GM19035 (cell line): ENCODE results near the gene TMEM95.
A peak's percentile ranks its signal among the peaks of the same experiment; 100 is the strongest.
"Not testable (repeated sequence)": the region's sequence is repeated elsewhere in the genome, so short reads cannot be mapped to it uniquely, and the experiment has no call there.

ENCODE experiments used
- ATAC-seq: cut with Tn5 transposase; IDR thresholded peaks from one replicate; pipeline ENCODE4 v1.9.1; 2021; ENCODE audit not compliant: unreplicated experiment

TMEM95 gene

DNA sequence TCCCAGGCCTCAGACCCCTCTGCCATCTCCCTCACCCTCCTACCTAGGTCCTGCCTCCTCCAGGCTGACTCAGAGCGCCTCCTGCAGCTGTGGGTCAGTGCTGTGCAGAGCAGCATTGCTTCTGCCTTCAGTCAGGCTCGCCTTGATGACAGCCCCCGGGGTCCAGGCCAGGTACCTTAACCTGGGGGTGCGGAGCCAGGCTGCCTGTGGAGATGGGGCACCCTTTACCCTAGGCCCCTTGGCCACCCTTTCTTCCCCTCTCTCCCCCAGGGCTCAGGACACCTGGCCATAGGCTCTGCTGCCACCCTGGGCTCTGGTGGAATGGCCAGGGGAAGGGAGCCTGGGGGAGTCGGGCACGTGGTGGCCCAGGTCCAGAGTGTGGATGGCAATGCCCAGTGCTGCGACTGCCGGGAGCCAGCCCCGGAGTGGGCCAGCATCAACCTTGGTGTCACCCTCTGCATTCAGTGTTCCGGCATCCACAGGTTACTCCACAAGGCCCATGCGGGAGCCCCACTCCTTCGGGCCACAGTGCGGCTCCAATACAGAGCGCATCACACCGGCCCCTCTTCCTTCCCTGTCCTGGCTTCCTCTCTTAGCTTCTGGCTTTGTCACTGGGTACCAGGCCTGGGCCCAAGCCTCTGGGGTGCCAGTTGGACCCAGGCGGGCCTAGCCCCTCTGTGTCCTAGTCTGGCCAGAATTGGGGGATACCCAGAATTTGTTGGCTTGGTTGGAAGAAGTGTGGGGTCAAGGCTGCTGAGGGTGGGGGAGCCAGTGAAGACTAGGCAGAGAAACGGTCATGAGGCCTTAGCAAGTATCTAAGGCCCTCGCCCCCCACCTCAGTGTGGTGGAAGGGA lies 8.0 kb upstream of the TMEM95 start:
- ATAC-seq: no peak

DNA sequence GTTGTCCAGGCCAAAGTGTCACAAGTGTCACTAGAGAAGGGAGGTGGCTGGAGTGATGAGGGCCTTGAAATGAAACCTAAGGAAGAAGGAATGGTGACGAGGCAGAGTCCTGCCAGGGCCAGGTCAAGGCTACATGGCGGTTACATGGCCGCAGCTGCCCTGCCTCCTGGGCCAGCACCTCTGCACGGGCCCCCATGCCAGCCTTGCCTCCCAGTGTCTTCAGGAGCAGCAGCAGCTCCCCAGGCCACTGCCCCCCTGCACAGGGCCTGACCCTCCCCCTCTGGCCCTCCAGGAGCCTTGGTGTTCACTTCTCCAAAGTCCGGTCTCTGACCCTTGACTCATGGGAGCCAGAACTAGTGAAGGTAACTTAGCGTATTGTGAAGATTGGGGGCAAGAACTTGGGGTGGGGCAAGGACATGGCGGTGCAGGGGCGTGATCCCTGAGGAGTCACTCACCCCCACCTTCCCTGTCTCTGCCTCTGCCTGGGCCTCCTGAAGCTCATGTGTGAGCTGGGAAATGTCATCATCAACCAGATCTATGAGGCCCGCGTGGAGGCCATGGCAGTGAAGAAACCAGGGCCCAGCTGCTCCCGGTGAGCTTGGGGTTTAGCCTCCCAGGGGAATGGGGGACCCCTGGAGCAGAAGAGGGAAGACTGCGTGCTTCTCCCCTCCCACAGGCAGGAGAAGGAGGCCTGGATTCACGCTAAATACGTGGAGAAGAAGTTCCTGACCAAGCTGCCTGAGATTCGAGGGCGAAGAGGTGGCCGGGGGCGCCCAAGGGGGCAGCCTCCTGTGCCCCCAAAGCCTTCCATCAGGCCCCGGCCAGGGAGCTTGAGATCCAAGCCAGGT lies 7.1 kb upstream of the TMEM95 start:
- no peak for ATAC-seq

DNA sequence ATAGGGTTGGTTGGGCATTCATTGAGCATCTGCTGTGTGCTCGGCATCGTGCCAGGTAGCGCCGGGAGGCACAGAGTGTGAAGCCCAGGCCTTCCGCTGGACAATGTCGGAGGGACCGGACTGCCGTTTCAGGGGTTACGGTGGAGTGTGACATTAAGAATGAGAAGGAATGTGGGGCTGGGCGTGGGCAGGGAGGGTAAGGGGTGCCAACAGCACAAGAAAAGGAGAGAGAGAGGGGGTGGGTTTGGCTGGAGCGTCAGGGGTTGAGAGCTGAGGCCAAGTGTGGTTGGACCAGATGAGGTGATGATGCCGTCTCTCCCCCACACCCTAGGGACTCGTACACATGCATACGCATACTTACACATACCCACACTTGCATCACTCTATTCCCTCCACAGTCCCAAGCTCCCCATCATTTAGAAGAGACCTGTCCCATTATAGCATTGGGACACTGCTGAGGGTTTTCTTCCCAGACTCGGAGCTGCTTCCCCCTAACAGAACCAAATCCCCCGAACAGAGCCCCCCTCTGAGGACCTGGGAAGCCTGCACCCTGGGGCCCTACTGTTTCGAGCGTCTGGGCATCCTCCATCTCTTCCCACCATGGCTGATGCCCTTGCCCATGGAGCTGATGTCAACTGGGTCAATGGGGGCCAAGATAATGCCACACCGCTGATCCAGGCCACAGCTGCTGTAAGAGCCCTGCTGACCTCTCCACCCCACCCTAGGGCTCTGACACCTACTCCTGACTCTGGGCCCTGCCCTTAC lies 6.3 kb upstream of the TMEM95 start:
- no peak for ATAC-seq

DNA sequence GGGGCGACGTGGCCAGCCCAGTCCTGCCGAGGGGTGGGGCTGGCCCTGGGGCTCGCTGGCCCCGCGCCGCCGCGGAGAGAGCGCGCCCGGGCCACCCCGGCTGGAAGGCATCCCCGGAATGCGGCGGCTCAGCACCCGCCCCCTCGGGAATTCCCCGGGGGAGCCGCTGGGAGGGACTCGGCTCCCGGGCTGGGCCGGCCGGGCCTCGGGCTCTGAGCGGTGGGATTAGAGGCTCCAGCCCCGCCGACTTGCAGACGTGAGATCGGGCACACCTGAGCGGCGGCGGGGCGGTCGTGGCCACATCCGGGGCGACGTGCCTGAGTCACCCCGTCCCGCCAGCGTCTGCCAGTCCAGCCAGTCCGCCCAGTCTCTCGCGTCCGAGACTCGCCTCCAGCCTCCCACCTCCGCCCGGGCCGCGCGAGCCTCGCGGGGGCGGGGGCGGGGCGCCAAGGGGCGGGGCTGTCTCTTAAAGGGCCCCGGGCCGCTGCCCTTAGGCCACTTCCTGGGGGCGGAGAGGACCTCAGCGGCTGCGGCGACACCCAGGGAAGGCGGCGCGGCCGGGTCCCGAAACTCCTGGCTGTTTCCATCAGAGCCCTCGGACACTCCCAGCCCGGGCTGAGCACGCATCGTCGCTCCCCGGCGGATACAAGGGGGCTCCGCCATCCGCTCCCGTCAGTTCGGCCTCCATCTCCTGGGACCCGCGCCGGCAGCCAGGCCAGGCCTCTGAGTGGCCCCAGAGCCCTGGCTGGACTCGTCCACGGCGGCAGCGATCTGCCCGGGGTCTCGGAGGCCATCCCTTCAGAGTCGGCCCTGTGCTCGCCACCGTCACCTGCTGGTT lies 3.1 kb upstream of the TMEM95 start, which contains the start of gene KCTD11:
Gene KCTD11, plus strand, starts transcription at position 498 of the 838 bp plus-strand sequence.
- ATAC-seq: peak; percentile 71

DNA sequence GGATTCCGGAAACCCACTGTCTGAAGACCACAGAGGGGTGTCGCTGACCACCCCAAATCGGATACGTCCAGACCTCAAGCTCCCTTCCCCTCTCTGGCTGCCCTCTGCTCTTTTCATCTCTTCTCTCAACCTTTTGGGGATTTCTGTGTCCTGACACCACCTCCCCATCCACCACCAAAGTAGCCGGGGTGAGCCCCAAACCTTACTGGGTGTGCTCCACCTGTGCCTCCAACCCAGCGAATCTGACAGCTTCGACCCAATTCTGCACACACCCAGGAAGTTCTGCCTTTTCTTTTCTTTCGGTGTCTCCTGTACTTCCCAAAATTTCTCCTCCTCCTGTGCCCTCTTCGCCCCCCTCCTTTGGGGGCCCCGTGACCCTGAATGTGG lies 2.5 kb upstream of the TMEM95 start:
- ATAC-seq: no peak

DNA sequence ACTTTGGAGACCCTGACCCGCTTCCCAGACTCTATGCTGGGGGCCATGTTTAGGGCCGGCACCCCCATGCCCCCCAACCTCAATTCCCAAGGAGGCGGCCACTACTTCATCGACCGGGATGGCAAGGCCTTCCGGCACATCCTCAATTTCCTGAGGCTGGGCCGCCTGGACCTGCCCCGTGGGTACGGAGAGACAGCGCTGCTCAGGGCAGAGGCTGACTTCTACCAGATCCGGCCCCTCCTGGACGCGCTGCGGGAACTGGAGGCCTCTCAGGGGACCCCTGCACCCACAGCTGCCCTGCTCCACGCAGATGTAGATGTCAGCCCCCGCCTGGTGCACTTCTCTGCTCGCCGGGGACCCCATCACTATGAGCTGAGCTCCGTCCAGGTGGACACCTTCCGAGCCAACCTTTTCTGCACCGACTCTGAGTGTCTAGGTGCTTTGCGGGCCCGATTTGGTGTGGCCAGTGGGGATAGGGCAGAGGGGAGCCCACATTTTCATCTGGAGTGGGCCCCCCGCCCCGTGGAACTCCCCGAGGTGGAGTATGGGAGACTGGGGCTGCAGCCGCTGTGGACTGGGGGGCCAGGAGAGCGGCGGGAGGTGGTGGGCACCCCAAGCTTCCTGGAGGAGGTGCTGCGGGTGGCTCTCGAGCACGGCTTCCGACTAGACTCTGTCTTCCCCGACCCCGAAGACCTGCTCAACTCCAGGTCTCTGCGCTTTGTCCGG lies 1.9 kb upstream of the TMEM95 start:
- no peak for ATAC-seq

DNA sequence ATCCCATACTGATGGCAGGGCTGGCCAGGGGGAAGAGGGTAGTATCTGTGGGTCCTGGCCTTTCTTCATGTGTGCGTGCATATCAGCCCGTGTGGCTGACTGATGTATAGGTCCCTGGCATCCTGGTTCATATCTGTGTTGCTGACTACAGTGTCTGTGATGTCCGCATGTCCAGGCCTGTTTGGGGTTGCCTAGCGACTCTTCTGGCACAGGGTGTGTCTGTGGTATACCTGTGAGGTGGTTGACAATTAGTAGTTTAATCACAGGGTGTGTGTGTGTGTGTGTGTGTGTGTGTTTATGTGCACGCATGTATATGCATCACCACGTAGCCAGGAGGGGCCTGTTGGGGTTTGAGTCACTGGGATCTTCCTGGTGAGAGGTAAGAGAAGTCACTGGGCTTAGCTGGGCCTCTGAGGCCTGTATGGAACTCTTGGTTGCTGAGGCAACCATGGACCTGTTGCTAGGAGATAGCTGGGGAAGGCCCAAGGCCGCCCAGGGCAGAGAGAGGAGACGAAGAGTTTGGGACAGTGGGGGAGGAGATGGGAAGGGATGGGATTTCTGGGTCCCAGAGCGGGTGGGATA lies 603 bp upstream of the TMEM95 start:
- ATAC-seq: no peak

DNA sequence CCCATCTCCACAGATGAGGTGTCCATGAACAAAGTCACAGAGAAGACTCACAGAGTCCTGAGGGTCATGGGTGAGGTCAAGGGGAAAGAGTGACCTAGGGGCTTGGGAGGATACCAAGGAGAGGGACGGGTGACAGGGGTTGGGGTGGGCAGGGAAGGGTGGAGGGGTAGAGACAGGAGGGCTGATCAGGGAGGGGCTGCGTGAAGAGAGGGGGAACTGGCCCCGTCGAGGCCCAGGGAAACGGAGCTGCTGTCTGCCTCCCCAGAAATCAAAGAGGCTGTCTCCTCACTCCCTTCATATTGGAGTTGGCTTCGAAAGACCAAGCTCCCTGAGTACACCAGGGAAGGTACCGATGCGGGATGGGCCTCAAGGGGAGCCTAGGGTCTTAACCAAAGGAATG lies 617 bp downstream of the TMEM95 start:
- ATAC-seq: no peak

DNA sequence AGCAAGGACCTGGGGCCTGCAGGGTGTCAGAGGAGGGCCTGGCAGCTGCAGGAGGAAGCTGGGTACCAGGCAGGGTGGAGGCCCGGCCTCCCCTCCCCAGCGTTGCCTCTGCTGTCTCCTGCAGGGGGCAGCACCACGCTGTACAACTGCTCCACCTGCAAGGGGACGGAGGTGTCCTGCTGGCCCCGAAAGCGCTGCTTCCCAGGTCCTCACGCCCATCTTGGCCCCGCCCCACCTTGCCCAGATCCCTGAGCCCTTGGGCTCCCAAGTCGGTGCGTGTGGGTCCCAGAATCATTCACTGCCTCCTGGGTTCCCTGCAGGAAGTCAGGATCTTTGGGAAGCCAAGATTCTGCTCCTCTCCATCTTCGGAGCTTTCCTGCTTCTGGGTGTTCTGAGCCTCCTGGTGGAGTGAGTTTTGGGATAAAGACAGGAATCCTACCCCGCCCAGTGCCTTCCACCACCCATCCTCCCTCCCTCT lies 1.2 kb downstream of the TMEM95 start:
- ATAC-seq: no peak

DNA sequence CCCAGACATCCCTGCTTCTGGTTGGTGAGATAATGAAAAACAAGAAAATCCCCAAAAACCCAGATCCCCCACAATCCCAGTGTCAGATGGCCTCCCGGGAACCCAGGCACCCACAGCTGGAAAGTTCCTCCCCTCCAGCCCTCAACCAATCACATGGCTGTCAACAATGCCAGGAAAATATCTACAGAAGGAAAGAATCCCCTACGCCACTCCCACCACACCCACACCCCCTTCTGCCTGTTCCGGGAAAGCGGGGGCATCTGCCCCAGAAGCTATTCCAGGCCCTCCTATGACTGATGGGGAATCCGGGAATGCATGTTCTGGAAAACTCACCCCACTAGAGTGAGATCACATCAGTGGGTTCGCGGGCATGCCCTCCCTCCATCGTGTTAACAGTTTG lies 1.8 kb downstream of the TMEM95 start:
- ATAC-seq: no peak

DNA sequence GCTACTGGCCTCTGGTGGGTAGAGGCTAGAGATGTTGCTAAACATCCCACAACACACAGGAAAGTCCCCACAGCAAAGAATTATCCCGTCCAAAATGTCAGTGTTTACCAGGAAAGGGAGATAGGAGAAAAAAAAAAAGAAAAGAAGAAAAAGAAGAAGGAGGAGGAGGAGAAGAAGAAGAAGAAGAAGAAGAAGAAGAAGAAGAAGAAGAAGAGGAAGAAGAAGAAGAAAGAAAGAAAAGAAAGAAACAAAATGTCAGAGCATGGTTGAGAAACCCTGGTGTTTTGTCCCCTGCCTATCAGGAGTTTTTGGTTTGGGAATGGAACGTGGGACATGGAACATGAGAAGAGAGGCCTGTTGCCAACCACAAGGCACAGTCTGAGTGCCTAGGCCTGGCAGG lies 2.4 kb downstream of the TMEM95 start:
- ATAC-seq: no peak

DNA sequence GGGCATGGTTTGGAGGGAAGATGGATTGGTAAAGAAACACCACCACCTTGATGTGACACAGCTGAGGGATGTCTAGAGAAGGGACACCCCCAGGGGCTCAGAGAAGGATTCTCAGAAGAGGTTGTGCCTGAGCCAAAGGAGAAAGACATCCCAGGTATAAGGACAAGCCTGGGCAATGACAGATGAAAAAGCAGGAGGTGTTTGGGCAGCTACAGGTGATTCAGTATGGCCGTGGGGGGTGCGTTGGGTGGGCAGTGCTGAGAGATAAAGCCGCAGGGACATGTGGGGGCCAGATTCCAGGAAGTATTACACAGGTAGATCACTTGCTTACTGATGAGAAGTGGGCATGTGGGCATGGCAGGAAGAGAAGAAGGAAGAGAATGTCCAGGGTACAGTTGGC lies 7.0 kb downstream of the TMEM95 start:
- ATAC-seq: no peak

DNA sequence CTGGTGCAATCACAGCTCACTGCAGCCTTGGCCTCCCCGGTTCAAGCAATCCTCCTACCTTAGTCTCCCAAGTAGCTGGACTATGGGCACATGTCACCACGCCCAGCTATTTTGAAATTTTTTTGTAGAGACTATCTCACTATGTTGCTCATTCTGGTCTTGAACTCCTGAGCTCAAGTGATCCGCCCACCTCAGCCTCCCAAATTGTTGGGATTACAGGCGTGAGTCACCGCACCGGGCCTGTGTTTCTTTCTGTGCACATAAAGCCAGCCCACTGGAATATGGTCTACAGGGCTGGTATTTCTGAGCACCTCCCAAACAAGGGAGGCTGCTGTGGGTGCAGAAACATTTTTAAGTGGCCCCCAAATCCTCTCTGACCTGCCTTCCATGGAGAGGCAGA lies 8.4 kb downstream of the TMEM95 start:
- no peak for ATAC-seq

DNA sequence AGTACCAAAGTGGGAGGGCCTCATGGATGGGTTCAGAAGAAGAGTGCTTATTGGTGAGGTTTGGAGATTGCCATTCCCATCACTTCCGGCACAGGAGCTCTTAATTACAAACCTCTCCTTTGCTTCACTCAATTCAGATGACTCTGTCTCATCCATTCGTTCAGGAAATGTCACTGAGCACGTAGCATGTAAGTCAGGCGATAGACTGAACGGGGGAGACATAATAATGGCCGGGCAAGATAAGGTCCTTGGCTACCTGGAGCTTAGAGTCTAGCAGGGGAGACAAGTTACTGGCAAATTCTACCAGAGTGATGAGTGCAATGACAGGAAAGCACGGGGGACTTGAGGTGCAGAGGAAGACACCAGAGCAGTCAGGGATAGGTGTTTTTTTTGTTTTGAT lies 11.0 kb downstream of the TMEM95 start:
- ATAC-seq: not testable (repeated sequence)

DNA sequence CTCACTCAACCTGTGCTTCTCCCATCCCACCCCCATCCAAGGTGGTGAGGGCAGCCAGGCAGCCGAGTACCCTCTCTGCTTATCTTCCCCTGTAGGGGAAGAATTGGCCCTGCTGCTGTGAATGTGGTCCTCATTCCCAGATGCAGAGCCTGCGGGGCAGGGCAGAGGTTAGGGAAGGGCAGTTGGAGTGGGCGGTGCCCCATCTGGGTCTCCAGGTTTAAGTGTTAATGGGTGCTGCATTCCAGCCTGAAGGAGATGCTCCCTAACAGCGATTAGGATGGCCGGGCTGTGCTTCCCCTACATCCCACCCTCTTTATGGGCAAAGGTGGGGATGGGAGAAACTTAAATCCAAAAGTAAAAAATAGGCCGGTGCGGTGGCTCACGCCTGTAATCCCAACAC lies 12.1 kb downstream of the TMEM95 start:
- ATAC-seq: no peak

DNA sequence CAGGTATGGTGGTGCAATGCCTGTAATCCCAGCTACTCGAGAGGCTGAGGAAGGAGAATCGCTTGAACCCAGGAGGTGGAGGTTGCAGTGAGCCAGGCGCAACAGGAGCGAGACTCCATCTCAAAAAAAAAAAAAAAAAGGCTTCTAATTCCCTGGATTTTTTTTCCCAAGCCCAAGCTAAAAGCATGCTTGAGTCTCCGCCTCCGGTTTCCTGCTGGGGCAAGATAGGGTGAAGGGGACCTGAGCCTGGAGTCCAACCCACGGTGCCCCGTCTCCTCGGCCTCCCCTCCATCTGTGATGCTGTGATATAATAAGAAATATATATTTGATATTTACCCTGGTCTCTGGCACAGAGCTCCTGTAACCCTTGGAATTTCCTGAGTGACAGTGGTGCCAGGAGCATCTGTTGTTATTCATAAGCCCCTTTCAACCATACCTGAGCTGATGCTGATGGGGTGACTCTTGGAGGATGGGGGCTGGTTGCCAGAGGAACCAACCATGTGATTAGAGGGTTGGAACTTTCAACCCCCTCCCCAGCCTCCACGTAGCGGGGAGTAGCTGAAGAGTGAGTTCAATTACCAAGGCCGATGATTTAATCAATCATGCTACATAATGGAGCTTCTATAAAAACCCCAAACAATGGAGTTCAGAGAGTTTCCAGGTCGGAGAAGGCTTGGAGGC lies 13.1 kb downstream of the TMEM95 start:
- ATAC-seq: no peak

DNA sequence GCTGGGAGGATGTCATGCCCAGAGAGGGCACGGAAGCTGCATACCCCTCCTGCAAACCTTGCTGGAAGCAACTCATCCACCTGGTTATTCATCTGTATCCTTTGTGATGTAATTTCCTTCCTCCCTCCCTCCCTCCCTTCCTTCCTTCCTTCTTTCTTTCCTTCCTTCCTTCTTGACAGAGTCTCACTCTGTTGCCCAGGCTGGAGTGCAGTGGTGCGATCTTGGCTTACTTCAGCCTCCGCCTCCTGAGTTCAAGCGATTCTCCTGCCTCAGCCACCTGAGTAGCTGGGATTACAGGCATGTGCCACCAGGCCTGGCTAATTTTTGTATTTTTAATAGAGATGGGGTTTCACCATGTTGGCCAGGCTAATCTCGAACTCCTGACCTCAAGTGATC lies 13.6 kb downstream of the TMEM95 start:
- ATAC-seq: not testable (repeated sequence)

DNA sequence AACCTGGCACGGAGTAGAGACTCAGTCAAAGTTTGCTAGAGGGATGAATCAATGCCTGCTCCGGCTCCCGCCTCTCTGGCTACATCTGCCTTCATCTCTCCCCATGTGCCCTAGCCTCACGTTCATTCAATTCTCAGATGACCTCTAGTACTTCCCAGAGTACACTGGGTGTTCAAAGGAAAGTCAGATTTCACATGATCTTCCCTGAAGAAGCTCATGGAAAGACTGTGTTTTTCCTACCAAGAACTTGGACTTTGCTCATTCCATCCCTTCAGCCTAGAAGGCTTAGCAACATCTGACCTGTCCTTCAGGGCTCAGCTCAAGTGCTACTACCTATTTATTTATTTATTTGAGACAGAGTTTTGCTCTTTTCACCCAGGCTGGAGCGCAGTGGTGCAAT lies 14.9 kb downstream of the TMEM95 start:
- ATAC-seq: no peak

DNA sequence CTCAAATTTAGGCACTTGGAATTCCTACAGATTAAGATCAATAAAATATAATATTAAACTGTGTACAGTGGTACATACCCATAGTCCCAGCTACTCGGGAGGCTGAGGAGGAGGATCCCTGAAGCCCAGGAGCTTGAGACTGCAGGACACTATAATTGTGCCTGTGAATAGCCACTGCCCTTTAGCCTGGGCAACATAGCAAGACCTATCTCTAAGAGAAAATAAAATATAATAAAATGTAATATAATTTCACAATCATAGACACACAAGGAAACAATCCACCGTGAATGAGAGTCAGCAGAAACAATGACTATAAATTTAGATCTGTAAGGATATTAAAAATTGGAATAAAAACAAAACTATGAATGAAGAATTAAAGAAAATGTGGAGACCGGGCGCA lies 15.9 kb downstream of the TMEM95 start:
- ATAC-seq: no peak
